NB4 (cell line): ENCODE data around the gene FCN2.

Experiments
- MYC ChIP-seq: IDR thresholded peaks from 2 replicates; pipeline ENCODE4 v1.6.1; 2011; ENCODE audit warnings: low read depth, low read length
- POLR2A ChIP-seq: IDR thresholded peaks from 2 replicates; pipeline ENCODE4 v1.6.1; 2011; ENCODE audit warnings: mild to moderate bottlenecking; ENCODE audit not compliant: insufficient read length; ENCODE audit errors: extremely low read depth
- TF ChIP-seq, protein P1 (sequence below): IDR thresholded peaks from one replicate; pipeline ENCODE4 v1.5.1; 2012; ENCODE audit warnings: low read depth, low read length
- TF ChIP-seq, protein P2 (sequence below): IDR thresholded peaks from 2 replicates; pipeline ENCODE4 v1.6.1; 2011; ENCODE audit warnings: low read depth, low read length

GRCh38 chr9:134840511-134840910, 40.1 kb upstream of the FCN2 start:
- no peak for TF ChIP-seq POLR2A
- TF ChIP-seq, protein P1, sequence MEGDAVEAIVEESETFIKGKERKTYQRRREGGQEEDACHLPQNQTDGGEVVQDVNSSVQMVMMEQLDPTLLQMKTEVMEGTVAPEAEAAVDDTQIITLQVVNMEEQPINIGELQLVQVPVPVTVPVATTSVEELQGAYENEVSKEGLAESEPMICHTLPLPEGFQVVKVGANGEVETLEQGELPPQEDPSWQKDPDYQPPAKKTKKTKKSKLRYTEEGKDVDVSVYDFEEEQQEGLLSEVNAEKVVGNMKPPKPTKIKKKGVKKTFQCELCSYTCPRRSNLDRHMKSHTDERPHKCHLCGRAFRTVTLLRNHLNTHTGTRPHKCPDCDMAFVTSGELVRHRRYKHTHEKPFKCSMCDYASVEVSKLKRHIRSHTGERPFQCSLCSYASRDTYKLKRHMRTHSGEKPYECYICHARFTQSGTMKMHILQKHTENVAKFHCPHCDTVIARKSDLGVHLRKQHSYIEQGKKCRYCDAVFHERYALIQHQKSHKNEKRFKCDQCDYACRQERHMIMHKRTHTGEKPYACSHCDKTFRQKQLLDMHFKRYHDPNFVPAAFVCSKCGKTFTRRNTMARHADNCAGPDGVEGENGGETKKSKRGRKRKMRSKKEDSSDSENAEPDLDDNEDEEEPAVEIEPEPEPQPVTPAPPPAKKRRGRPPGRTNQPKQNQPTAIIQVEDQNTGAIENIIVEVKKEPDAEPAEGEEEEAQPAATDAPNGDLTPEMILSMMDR = no peak
- TF ChIP-seq, protein P2, sequence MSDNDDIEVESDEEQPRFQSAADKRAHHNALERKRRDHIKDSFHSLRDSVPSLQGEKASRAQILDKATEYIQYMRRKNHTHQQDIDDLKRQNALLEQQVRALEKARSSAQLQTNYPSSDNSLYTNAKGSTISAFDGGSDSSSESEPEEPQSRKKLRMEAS = no peak
- no peak for TF ChIP-seq MYC
